Stimulated activated CD8-positive, alpha-beta memory T cell treated with anti-CD3 and anti-CD28 coated beads, Interleukin-4, amount 100 ng/mL, for 4 hours (primary cell): Measurements from ENCODE around the gene TRAF5.

Source experiments
- DNase-seq, 2 donors: peaks; one replicate each; pipeline ENCODE4 v3.0.0-alpha.2; 2020; ENCODE audit warnings: low read depth in 2 of 2, low spot score in 1 of 2

Gene TRAF5

GRCh38 chr1:211327346-211327921 is 801 bp downstream of the TRAF5 start:
- no peak for DNase-seq

- no peak for DNase-seq
These were observed 1.6 kb downstream of the TRAF5 start for GRCh38 chr1:211328084-211328694.

GRCh38 chr1:211328866-211329475 is 2.3 kb downstream of the TRAF5 start:
- DNase-seq = no peak

GRCh38 chr1:211329764-211330201 is 3.1 kb downstream of the TRAF5 start:
- no peak for DNase-seq

- no peak for DNase-seq
These were observed 3.8 kb downstream of the TRAF5 start for GRCh38 chr1:211330282-211330936.

- DNase-seq = no peak
These were observed 4.5 kb downstream of the TRAF5 start for GRCh38 chr1:211331011-211331709.

GRCh38 chr1:211332036-211332616 is 5.5 kb downstream of the TRAF5 start:
- DNase-seq = no peak

GRCh38 chr1:211332830-211333229 is 6.2 kb downstream of the TRAF5 start:
- no peak for DNase-seq

- no peak for DNase-seq
These were observed 7.3 kb downstream of the TRAF5 start for GRCh38 chr1:211333906-211334305.

GRCh38 chr1:211334986-211335385 is 8.4 kb downstream of the TRAF5 start:
- no peak for DNase-seq

GRCh38 chr1:211335522-211336157 is 9.0 kb downstream of the TRAF5 start:
- DNase-seq = no peak

GRCh38 chr1:211336161-211336560 is 9.5 kb downstream of the TRAF5 start:
- no peak for DNase-seq

- no peak for DNase-seq
These were observed 10.1 kb downstream of the TRAF5 start for GRCh38 chr1:211336775-211337174.

- no peak for DNase-seq
These were observed 11.0 kb downstream of the TRAF5 start for GRCh38 chr1:211337430-211338223.

- no peak for DNase-seq
These were observed 11.6 kb downstream of the TRAF5 start for GRCh38 chr1:211338224-211338620.

- no peak for DNase-seq
These were observed 13.0 kb downstream of the TRAF5 start for GRCh38 chr1:211339631-211340041.

- DNase-seq = no peak
These were observed 14.2 kb downstream of the TRAF5 start for GRCh38 chr1:211340622-211341507.

- DNase-seq = no peak
These were observed 15.4 kb downstream of the TRAF5 start for GRCh38 chr1:211341999-211342398.

- DNase-seq = no peak
These were observed 17.0 kb downstream of the TRAF5 start for GRCh38 chr1:211343607-211344006.
